Hindlimb muscle (tissue), 1 donor: ENCODE measurements around the gene SRRM5. TPM values are rescaled to one million over a fixed set of nuclear protein-coding genes. Genes with fewer than 3 reads are reported as not detected.
"Not testable (repeated sequence)": the region's sequence is repeated elsewhere in the genome, so short reads cannot be mapped to it uniquely, and the experiment has no call there.

Experiments
- DNase-seq: peaks from one replicate; pipeline ENCODE4 v3.0.0-alpha.2; 2013
- polyA plus RNA-seq: library from polyadenylated mRNA; unstranded; fragments of 120-200 nt; gene quantifications from one replicate; pipeline ENCODE4 v1.2.1, GENCODE V29; 2013; ENCODE audit not compliant: insufficient read length

SRRM5 gene, protein sequence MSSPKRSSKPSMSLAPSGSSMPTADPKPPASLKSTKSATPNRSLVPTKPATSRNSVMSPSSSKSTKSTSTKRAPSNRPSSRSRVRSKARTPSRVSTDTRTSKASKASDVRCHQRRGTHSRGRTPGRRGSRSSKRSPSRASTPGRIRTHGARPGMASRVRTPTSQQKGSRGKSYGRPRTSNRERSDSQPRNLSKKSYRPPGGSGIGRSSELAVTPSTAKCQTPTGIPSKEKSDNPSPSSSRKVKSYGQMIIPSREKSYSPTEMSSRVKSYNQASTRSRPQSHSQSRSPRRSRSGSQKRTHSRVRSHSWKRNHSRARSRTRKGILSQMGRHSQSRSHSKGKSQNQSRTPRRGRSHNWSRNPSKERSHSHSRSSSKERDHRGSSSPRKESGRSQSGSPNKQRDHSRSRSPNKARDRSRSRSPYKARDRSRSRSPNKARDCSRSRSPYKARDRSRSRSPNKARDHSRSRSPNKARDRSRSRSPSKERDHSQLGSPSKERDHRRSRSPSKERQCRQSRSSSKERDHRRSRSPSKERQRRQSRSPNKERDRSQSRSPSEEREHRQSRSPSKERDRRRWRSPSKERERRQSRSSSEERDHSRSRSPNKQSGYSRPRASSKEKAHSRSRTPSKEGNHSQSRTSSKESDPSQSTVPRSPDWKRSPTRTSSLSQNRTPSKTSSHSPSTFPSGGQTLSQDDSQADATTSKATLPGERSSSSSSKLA
- 0.52 TPM for polyA plus RNA-seq

DNA sequence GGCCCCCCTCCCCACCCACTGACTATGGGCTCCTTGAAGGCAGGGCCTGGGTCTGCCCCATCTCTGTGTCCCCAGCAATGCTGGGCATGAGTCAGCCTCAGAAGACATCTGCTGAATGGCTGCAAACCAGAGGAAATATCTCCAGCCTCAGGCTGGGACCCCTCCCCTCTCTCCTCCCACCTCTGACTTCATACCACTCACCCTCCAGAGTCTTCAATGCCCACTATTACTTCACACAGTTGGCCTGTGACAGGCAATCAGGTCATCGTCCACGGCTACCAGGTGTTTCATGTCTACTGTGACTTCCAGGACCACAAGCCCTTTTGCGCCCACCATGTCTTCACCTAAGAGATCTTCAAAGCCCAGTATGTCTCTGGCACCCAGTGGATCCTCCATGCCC, at the start of gene SRRM5:
Gene SRRM5 (plus strand): TSS at position 301 of the 400 bp plus-strand sequence. CDS start 34 bp downstream, at position 335.
- no peak for DNase-seq

DNA sequence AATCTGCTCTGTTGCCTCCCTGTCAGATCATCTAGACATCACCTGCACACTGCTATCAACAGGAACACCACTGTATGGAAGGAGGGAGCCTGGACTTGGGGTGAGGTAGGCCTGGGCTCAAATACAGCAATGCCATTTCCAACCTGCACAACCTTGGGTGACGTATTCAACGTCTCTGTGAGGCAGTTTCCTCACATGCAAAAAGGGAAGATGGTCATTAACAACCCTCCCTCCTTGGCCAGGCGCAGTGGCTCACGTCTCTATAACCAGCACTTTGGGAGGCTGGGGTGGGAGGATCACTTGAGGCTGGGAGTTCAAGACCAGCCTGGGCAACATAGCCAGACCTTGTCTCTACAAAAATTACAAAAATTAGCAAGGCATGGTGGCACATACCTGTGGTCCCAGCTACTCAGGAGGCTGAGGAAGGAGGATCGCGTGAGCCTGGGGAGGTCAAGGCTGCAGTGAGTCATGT, 49.6 kb upstream of the SRRM5 start:
- no peak for DNase-seq

DNA sequence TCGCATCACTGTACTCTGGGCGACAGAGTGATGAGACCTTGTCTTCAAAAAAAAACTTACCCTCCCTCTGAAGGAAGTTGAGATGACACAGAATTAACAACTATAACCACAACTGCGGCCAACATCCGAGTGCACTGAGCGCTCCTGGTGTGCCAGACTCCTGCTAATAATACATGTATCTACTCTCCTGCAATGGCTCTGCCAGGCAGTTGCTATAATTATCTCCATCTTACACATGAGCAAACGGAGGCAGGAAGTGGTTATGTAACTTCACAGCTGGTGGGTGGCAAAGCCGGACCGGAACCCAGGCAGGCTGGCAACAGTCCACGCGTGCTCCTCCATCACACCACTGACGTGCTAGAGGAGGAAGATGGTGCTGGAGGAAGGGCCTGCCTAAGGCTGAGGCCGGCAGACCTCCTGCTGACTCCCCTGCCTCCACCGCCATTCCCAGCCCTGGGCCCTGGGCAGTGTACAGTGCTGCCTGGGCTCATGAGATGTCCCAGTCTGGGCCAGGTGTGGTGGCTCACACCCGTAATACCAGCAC, 49.1 kb upstream of the SRRM5 start:
- DNase-seq, result peak; percentile 67

DNA sequence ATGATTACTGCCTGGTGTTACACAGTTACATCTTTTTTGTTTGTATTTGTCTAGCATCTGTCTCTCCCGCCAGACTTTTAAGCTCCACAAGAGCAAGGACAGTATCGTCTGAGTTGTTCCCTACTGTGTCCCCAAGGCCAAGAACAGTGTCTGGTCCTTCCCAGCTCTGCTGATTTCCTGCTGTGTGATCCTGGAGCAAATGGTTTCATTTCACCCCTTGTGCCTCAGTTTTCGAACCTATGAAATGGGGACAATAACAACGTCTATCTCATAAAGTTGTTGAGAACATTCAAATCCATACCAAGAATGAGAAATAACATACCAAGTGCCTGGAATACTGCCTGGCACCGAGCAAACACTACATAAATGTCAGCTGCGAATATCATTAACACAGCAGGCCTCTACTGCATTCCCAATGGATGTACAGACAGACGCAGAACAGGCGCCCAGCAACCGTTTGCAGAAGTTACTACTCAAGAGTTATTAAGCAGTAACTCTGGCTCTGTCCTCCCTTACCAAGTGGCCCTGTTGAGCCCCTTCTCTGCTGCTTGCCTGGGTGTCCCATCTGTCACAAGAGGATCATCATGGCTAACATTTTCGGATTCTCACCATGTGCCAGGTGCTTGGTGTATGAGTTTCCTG, 48.0 kb upstream of the SRRM5 start:
- no peak for DNase-seq

DNA sequence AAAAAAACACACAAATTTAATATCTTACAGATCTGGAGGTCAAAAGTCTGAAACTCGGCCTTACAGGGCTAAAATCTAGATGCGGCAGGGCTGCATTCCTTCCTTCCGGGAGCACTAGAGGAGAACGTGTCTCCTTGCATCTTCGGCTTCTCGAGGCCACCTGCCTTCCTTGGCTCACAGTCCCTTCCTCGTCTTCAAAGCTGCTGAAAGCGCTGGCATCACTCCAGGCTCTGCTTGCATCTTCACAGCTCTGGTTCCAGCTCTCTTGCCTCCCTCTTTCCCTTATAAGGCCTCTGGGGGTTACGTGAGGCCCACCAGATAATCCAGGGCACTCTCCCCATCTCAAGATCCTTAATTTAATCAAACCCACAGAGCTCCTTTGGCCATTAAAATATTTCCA, 47.1 kb upstream of the SRRM5 start:
- DNase-seq, result no peak

DNA sequence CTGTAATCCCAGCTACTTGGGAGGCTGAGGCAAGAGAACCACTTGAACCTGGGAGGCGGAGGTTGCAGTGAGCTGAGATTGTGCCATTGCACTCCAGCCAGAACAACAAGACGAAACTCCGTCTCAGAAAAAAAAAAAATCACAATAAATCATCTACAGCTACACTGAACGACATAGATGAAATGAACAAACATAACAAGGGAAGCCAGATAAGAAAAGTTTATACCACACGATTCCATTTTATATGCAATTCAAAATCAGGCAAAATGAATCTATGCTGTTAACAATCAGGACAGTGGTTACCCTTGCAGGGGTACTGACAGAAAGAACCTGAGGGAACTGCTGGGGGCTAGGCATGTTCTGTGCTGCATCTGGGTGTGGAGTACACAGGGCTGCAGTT, 42.2 kb upstream of the SRRM5 start:
- no peak for DNase-seq

DNA sequence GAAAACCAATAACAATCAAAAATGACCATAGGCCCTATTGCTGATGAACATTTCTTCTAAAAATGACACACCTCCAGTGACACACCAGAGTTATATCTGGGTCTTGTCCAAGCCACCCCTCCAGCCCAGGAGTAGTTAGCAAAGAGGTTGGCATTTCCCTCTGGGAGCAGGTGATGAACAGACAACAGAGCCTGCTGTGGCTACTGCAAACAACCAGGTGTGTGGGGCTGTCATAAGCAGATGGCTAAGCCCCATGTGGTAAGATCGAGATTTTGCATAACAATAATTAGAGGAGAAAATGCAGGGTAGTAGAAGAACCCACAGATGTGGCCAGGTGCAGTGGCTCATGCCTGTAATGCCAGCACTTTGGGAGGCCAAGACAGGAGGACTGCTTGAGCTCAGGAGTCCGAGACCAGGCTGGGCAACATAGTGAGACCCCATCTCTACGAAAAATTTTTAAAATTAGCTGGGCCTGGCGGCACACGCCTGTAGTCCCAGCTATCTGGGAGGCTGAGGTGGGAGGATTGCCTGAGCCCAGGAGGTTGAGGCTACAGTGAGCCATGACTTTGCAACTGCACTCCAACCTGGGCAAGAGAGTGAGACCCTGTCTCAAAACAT, 41.6 kb upstream of the SRRM5 start:
- DNase-seq, result no peak

DNA sequence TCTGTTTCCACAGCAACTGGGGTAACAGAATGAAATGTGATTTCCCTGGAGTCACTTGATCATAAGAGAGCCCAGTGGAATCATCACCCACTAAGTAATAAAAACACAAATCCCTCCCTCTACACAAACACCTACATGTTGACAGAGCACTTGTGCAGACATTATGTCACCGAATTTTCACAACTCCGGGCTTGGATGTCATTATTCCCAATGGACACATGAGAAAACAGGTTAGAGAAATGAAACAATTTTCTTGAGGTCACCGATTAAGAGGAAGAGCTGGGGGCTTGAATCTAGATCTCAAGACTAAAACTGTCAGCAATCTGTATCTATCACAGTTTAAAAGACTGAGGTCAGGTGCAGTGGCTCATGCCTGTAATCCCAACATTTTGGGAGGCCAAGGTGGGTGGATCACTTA, 39.7 kb upstream of the SRRM5 start:
- DNase-seq, result no peak

DNA sequence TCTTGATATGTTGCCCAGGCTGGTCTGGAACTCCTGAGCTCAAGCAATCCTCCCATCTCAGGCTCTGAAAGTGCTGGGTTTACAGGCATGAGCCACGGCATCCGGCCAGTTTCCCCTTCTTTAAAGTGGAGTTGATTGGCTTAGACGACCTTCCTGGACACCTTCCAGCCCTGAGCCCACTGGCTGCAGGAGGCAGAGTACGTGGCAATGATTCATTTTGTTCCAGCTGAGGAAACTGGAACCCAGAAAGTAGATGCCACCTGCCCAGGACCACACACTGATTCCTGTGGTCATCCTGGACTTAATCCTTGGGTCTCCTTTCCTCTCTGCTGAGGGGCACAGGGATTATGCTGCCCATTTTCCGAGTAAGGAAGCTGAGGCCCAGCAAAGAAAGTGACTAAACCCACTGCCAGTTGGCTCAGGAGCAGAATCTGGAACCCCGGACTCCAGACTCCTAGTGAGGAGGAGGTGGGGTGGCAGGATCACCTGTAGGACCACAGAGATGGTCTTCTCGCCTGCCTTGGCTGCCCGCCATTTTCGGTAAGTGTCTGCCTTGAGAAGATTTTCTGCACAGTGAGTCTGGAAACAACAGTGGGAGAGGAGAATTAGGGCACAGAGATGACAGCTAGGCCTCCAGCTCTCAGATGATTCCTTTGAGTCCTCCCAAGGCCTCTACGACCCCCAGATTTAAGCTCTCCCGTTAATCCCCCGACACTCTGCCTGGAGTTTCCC, 37.3 kb upstream of the SRRM5 start:
- DNase-seq, result no peak

DNA sequence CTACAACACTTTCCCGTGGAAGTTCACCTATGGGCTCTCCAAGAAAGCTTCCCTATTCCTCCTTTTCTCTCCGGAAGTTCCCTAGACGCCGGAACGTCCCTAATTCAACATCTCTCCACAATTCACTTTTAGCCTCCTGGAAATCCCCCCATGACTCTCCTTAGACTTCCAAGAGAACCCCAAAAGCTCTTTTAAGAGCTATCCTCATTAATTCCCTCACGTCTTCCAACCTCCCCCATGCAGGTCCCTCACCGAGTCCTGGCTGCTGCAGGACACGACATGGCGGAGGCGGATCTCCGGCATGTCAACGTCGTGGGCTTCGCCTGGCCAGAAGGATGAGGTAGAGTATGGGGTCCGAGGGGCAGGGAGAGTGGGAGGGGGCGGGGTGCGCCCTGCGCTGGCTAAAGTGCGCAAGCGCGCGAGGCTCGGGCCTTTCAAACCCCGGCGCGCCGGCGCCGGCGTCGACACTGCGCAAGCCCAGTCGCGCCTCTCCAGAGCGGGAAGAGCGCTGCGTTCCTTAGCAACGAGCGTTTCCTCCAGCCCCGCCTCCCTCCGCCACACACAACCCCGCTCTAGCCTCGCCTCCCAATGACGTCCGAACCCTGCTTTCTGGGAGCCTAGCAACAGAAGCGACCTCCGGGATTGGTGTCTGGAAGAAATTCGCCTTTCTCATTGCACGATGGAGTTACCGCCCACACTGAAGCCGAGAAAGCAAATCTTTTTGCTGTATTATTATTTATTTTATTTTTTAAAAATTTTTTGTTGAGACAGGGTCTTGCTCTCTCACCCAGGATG, 36.5 kb upstream of the SRRM5 start, which contains the start of the genes PINLYP and XRCC1:
Gene PINLYP (plus strand): TSS at position 646 of the 795 bp plus-strand sequence. CDS start 1,391 bp downstream, outside the sequence.
Gene XRCC1 (minus strand): TSS at position 372 of the 795 bp plus-strand sequence. CDS start 69 bp downstream, at position 303.
- DNase-seq, result peak; percentile 100

DNA sequence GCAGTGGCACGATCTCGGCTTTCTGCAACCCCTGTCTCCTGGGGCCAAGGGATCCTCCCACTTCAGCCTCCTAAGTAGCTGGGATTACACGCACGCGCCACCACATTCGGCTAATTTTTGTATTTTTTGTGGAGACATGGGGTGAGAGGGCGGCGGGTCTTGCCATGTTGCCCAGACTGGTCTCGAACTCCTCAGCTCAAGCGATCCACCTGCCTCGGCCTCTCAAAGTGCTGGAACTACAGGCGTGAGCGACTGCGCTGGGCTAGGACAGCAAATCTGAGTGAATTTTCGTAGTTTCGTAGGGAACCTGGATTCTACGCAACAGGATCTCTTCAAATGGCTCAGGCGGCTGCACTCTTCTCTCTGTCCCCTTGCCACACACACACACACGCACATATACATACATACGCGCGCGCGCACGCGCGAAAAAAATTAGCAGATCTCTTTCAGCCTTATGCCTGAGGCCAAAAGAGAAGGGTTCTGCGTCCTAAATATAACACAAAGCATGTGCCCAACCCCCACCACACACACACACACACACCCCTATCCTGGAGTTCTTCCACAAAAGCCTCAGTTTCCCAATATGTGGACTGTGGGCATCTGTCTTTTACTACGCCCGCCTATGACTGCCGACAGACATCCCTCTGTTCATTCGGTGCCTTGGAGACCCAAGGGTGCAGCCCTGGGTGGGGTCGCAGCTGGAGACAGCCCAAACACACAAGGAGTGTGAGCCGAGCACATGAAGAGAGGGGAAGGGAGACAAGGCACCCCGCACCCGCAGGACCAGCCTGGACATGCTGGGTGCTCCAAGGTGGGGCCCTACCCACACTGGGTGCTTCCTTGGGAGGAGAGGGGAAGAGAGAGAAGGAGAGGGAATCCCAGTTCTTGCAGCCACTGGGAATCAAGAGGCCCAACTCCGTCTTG, 35.7 kb upstream of the SRRM5 start:
- no peak for DNase-seq

DNA sequence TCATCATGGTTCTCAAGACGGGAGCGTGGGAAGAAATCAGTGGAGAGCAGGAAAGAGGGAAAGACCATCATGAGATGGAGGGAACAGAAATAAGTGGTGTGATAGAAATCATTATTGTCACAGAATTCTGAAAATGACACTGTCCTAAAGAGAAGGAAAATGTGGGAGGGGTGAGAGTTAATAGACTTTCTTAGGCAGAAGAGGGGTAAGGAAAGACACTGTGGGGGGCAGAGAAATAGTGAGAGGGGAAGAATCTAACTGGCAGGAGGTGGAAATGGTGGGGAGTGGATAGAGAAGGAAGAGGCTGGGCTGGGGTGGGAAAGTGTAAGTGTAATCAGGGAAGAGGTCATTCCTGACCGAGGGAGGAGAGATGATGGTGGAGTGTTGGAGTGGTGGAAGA, 33.1 kb upstream of the SRRM5 start:
- no peak for DNase-seq

DNA sequence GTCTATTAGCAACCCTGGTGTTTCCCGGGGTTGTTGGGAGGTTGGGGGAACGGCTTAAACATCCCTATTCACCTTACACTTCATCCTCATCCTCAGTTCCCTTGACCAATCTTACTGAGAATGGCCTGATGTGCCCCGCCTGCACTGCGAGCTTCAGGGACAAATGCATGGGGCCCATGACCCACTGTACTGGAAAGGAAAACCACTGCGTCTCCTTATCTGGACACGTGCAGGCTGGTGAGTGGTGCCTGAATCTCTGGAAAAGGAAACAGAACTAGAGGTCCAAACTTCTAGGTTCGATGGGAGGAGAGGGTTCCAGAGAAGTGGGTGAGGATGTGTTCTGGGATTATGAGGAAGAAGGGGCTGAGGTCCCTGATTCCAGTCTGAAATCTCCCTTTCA, 30.4 kb upstream of the SRRM5 start:
- no peak for DNase-seq

DNA sequence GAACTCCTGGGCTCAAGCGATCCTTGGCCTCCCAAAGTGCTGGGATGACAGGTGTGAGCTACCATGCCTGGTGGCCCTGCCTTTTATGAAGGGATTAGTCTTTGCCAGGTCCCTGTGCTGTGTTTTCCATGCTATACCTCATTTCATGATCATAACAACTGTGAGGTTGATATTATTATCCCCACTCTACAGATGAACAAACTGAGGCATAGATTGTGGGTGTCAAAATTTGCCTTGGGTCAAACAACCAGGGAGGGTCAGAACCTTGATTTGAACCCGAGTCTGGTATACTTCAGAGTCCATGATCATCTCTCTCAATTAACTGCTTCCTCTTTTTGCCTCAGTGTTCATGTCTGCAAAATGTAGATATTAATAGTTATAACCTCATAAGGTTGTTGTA, 29.4 kb upstream of the SRRM5 start:
- DNase-seq, result no peak

DNA sequence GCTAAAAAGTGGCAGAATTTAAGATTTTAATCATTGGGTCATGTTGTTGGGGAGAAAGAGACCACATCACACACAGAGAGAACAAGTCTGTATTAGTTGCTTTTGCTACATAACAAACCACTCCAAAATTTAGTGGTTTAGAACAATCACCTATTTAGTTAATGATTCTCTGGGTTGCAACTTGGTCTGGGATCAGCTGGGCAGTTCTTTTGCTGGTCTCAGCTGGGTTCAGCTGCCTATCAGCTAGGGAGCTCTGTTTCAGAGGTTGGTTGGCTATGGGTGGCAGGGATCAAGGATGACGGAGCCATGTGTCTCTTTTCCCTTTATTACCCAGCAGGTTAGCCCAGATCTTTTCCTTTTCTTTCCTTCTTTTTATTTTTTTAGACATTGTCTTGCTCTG, 27.4 kb upstream of the SRRM5 start:
- DNase-seq, result no peak

DNA sequence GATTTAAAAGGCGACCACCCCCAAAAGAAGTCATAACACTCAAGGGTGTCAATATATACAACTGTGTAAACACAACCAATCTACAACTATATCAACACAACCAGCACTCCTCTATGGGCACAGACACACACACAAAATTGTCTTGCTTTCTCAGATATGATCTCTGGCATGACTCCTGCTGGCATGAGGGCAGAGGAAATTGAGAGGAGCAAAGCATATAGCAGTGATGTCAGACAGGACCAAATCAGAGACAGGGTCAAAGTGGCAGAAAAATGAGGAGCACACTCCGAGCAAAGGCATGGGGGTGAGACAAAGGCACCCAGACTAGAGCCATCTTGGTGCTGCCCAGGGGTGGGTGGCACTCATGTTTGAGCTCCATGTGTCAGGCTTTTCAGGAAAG, 25.5 kb upstream of the SRRM5 start:
- no peak for DNase-seq

DNA sequence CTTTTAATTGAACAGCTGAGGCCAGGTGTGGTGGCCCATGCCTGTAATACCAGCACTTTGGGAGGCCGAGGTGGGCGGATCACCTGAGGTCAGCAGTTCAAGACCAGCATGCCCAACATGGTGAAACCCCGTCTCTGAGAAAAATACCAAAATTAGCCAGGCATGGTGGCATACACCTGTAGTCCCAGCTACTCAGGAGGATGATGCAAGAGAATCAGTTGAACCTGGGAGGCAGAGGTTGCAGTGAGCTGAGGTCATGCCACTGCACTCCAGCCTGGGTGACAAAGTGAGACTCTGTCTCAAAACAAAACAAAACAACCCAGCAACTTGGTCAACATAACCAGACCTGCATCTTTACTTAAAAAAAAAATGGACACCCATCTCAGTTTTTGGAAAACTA, 24.9 kb upstream of the SRRM5 start:
- DNase-seq, result not testable (repeated sequence)

DNA sequence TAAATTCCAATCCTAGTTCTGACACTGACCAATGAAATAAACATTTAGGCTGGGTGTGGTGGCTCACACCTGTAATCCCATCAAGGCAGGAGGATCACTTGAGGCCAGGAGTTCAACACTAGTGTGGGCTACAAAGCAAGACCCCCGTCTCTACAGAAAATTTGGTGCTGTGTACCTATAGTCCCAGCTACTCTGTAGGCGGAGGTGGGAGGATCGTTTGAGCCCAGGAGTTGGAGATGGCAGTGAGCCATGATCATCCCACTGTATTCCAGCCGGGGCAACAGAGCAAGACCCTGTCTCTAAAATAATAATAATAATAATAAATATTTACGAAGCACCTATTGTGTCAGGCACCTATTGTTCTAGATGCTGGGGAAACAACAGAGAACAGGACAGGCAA, 22.6 kb upstream of the SRRM5 start:
- DNase-seq, result no peak

DNA sequence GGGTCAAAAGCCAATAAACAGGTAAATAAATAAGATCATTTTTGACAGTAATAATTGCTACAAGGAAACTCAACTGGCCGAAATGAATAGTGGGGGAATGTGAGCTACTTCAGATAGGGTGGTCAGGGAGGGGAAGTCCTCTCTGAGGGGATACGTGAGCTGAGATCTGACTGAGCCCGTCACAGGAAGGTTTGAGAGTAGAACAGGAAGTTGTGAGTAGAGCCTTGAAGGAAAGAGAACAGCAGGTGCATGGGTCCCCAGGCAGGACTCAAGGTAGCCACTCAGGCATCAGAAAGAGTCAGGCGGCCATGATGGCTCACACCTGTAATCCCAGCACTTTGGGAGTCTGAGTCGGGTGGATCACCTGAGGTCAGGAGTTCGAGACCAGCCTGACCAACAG, 22.2 kb upstream of the SRRM5 start:
- no peak for DNase-seq
